Caco-2 (cell line): ENCODE data around the gene S100A16. TPM values are rescaled to one million over a fixed set of nuclear protein-coding genes. Genes with fewer than 3 reads are reported as not detected.
A peak's percentile ranks its signal among the peaks of the same experiment; 100 is the strongest.
"Not testable (repeated sequence)": the region's sequence is repeated elsewhere in the genome, so short reads cannot be mapped to it uniquely, and the experiment has no call there.

Source experiments
- BruUV-seq: library from RNA; stranded (reverse); fragments of 400-500 nt; replicated peaks from 2 replicates; lab custom pipeline; 2021; lab: Mats Ljungman, UMichigan
- CTCF ChIA-PET: fragments of 300-600 bp; sonication (Branson Sonifier 250); formaldehyde crosslinking; loops from one replicate; lab custom pipeline; 2022; ENCODE audit warnings: antibody characterized with exemption; lab: Charles Lee
- POLR2A ChIA-PET: fragments of 300-600 bp; sonication (Branson Sonifier 250); formaldehyde crosslinking; loops from one replicate; lab custom pipeline; 2022; ENCODE audit warnings: antibody characterized with exemption; lab: Charles Lee
- DNase-seq, 2 experiments: peaks; one replicate each; pipeline versions ENCODE4 v3.0.0 to v3.0.0-alpha.2; 2020 to 2022
- H3K27me3 ChIP-seq: replicated peaks from 2 replicates; pipeline ENCODE4 v1.6.0; 2011; ENCODE audit warnings: low read length; ENCODE audit not compliant: control insufficient read depth, insufficient read depth
- H3K36me3 ChIP-seq: 2 replicates; pipeline ENCODE4 v1.5.1; 2011; ENCODE audit warnings: low read length; ENCODE audit not compliant: control insufficient read depth, insufficient read depth
- H3K4me1 ChIP-seq: fragments of 250-450 bp; sonication (Bioruptor Pico); 2 replicates; pipeline ENCODE4 v1.5.1; 2020; ENCODE audit warnings: mild to moderate bottlenecking
- H3K4me3 ChIP-seq: 2 replicates; pipeline ENCODE4 v1.5.1; 2011; ENCODE audit warnings: low read depth, mild to moderate bottlenecking, control low read depth, low read length
- H3K9me3 ChIP-seq: fragments of 250-450 bp; sonication (Bioruptor Pico); 2 replicates; pipeline ENCODE4 v1.5.1; 2020; ENCODE audit warnings: mild to moderate bottlenecking, moderate library complexity
- H3K27ac Mint-ChIP-seq: one replicate; pipeline ENCODE4 v1.8.0; 2022; ENCODE audit warnings: mixed read lengths; ENCODE audit not compliant: unreplicated experiment
- H3K27me3 Mint-ChIP-seq: one replicate; pipeline ENCODE4 v1.8.0; 2022; ENCODE audit warnings: mixed read lengths; ENCODE audit not compliant: insufficient read depth, unreplicated experiment
- H3K36me3 Mint-ChIP-seq: one replicate; pipeline ENCODE4 v1.8.0; 2022; ENCODE audit warnings: mild to moderate bottlenecking, mixed read lengths; ENCODE audit not compliant: insufficient read depth, unreplicated experiment
- H3K4me1 Mint-ChIP-seq: one replicate; pipeline ENCODE4 v1.8.0; 2022; ENCODE audit warnings: low read depth, mixed read lengths; ENCODE audit not compliant: unreplicated experiment
- H3K4me3 Mint-ChIP-seq: one replicate; pipeline ENCODE4 v1.8.0; 2022; ENCODE audit warnings: mild to moderate bottlenecking, moderate library complexity, mixed read lengths; ENCODE audit not compliant: unreplicated experiment
- H3K9me3 Mint-ChIP-seq: one replicate; pipeline ENCODE4 v1.8.0; 2022; ENCODE audit warnings: mixed read lengths; ENCODE audit not compliant: unreplicated experiment
- CTCF ChIP-seq, 2 experiments: fragments of 200-600 bp in 1 of 2; IDR thresholded peaks; 1 replicate in 1 of 2; 2 replicates in 1 of 2; pipeline versions ENCODE4 v1.5.1 to v1.8.0; 2011 to 2022; ENCODE audit warnings: antibody characterized with exemption in 1 of 2, control low read depth in 1 of 2, inconsistent platforms in 1 of 2, low read depth in 1 of 2, low read length in 1 of 2, mild to moderate bottlenecking in 1 of 2, moderate library complexity in 1 of 2; ENCODE audit not compliant: insufficient read depth in 1 of 2, severe bottlenecking in 1 of 2, unreplicated experiment in 1 of 2
- intact Hi-C: fragments of 100-400 bp; cut with micrococcal nuclease; formaldehyde crosslinking; loops from one replicate; pipeline ENCODE4 v1.10.0; 2022; ENCODE audit not compliant: unreplicated experiment
- total RNA-seq: library from RNA; stranded (reverse); gene quantifications from 2 replicates; pipeline ENCODE4 v1.2.3, GENCODE V29; 2022

The S100A16 gene
- total RNA-seq, 1 experiment from 2014 or later, result 243 TPM

- ChIA-PET POLR2A (no interaction called here), CTCF (no interaction called here)
- no peak for DNase-seq
- H3K36me3 ChIP-seq, result no peaks in the 10 kb centered on the region
- Mint-ChIP-seq H3K9me3 (no peaks in the 10 kb centered on the region), H3K27me3 (no peaks in the 10 kb centered on the region), H3K36me3 (peaks cover 5% of the 10 kb centered on the region), H3K27ac (no peak overlapping the region), H3K4me3 (no peak overlapping the region), H3K4me1 (peaks cover 37% of the 10 kb centered on the region)
- H3K4me3 ChIP-seq, result no peak overlapping the region
- peaks cover 44% of the 10 kb centered on the region for H3K4me1 ChIP-seq
- BruUV-seq, result no TSS peak
- no peaks in the 10 kb centered on the region for H3K9me3 ChIP-seq
- intact Hi-C loops, result no loop called here
- no peak for TF ChIP-seq CTCF (IDR thresholded peaks at IDR 0.05; ENCODE audit: insufficient read depth in 1 of 2, low read depth in 1 of 2, low read length in 1 of 2, severe bottlenecking in 1 of 2, unreplicated experiment in 1 of 2)
- H3K27me3 ChIP-seq, result no peaks in the 10 kb centered on the region
Measured at GRCh38 chr1:153583976-153584375, 29.0 kb downstream of the S100A16 start.

- DNase-seq, H3K4me3 ChIP-seq, H3K4me3 Mint-ChIP-seq, H3K9me3 Mint-ChIP-seq, H3K27me3 Mint-ChIP-seq, BruUV-seq, intact Hi-C loops, H3K9me3 ChIP-seq, H3K27ac Mint-ChIP-seq, H3K36me3 ChIP-seq, H3K27me3 ChIP-seq, POLR2A ChIA-PET, H3K36me3 Mint-ChIP-seq, CTCF ChIA-PET: not testable (repeated sequence)
- peaks cover 47% of the 10 kb centered on the region for H3K4me1 ChIP-seq
- peaks cover 39% of the 10 kb centered on the region for H3K4me1 Mint-ChIP-seq
Measured at GRCh38 chr1:153583514-153583913, 29.4 kb downstream of the S100A16 start.

- POLR2A ChIA-PET, H3K27ac Mint-ChIP-seq, DNase-seq, H3K27me3 Mint-ChIP-seq, H3K9me3 Mint-ChIP-seq, intact Hi-C loops, BruUV-seq, H3K9me3 ChIP-seq, CTCF ChIA-PET, H3K4me3 ChIP-seq, H3K36me3 ChIP-seq, H3K36me3 Mint-ChIP-seq, H3K27me3 ChIP-seq, H3K4me3 Mint-ChIP-seq: not testable (repeated sequence)
- peaks cover 47% of the 10 kb centered on the region for H3K4me1 ChIP-seq
- peaks cover 39% of the 10 kb centered on the region for H3K4me1 Mint-ChIP-seq
Measured at GRCh38 chr1:153582836-153583235, 30.1 kb downstream of the S100A16 start.

GRCh38 chr1:153578936-153579335 is 34.0 kb downstream of the S100A16 start:
- peaks cover 38% of the 10 kb centered on the region for H3K4me1 Mint-ChIP-seq
- H3K27me3 Mint-ChIP-seq, result no peaks in the 10 kb centered on the region
- DNase-seq, result peak; percentile 62 to 63
- ChIA-PET POLR2A (interaction anchor here (0.6 to 2.8 kb wide), 6 partner anchors 11 to 56 kb away, joined by 3 to 25 read pairs (median 4); partner anchors contain the start of genes S100A13, S100A14 and S100A16), CTCF (interaction anchor here (0.7 to 1.6 kb wide), 5 partner anchors 13 to 59 kb away, joined by 3 to 7 read pairs (median 5); partner anchors contain the start of gene S100A13)
- H3K36me3 Mint-ChIP-seq, result peaks cover 20% of the 10 kb centered on the region
- H3K9me3 ChIP-seq, result no peaks in the 10 kb centered on the region
- no peak overlapping the region for H3K4me3 ChIP-seq
- H3K4me3 Mint-ChIP-seq, result peak overlapping the region; percentile 16
- H3K27ac Mint-ChIP-seq, result peak overlapping the region; percentile 73
- no peak for TF ChIP-seq CTCF (IDR thresholded peaks at IDR 0.05; ENCODE audit: insufficient read depth in 1 of 2, low read depth in 1 of 2, low read length in 1 of 2, severe bottlenecking in 1 of 2, unreplicated experiment in 1 of 2)
- no TSS peak for BruUV-seq
- intact Hi-C loops, result loop anchor here (1.0 to 5.0 kb wide), 2 partner anchors 13 to 93 kb away; partner anchors contain the start of gene ILF2
- peaks cover 62% of the 10 kb centered on the region for H3K4me1 ChIP-seq
- H3K27me3 ChIP-seq, result no peaks in the 10 kb centered on the region
- no peaks in the 10 kb centered on the region for H3K36me3 ChIP-seq
- H3K9me3 Mint-ChIP-seq, result no peaks in the 10 kb centered on the region
